Hematopoietic multipotent progenitor cell treated with erythropoietin and hydrocortisone succinate and interleukin-3 and kit ligand, for 17 days (in vitro differentiated cells): ENCODE results near the gene SCT.
A peak's percentile ranks its signal among the peaks of the same experiment; 100 is the strongest.
"Not testable (repeated sequence)": the region's sequence is repeated elsewhere in the genome, so short reads cannot be mapped to it uniquely, and the experiment has no call there.

Experiments used
- DNase-seq: peaks from one replicate; pipeline ENCODE4 v3.0.0-alpha.2; 2015; ENCODE audit warnings: low spot score

The SCT gene

GRCh38 chr11:626475-627307 lies at the start of gene SCT:
SCT (minus strand) TSS chr11:627181; CDS start chr11:627143, 38 bp downstream.
- DNase-seq, result no peak

GRCh38 chr11:674406-674805 lies 47.4 kb upstream of the SCT start:
- DNase-seq, result no peak

GRCh38 chr11:673866-674265 lies 46.9 kb upstream of the SCT start:
- no peak for DNase-seq

- peak; percentile 91 for DNase-seq
Measured at GRCh38 chr11:665704-666281, 38.8 kb upstream of the SCT start.

- no peak for DNase-seq
Measured at GRCh38 chr11:665062-665703, 38.2 kb upstream of the SCT start.

- DNase-seq, result peak; percentile 73
Measured at GRCh38 chr11:662689-663274, 35.8 kb upstream of the SCT start.

GRCh38 chr11:660681-661444 lies 33.9 kb upstream of the SCT start:
- DNase-seq, result no peak

GRCh38 chr11:660281-660680 lies 33.3 kb upstream of the SCT start:
- no peak for DNase-seq

- no peak for DNase-seq
Measured at GRCh38 chr11:659532-660085, 32.6 kb upstream of the SCT start.

- no peak for DNase-seq
Measured at GRCh38 chr11:657691-658126, 30.7 kb upstream of the SCT start.

- no peak for DNase-seq
Measured at GRCh38 chr11:656866-657265, 29.9 kb upstream of the SCT start.

GRCh38 chr11:656426-656825 lies 29.4 kb upstream of the SCT start:
- no peak for DNase-seq

GRCh38 chr11:655036-655726 lies 28.2 kb upstream of the SCT start:
- DNase-seq, result no peak

- not testable (repeated sequence) for DNase-seq
Measured at GRCh38 chr11:654444-654843, 27.5 kb upstream of the SCT start.

GRCh38 chr11:653837-654236 lies 26.9 kb upstream of the SCT start:
- no peak for DNase-seq

GRCh38 chr11:653136-653535 lies 26.2 kb upstream of the SCT start:
- DNase-seq, result not testable (repeated sequence)

- no peak for DNase-seq
Measured at GRCh38 chr11:650482-650881, 23.5 kb upstream of the SCT start.

- not testable (repeated sequence) for DNase-seq
Measured at GRCh38 chr11:647672-648158, 20.7 kb upstream of the SCT start.

- no peak for DNase-seq
Measured at GRCh38 chr11:646214-646613, 19.2 kb upstream of the SCT start.

- no peak for DNase-seq
Measured at GRCh38 chr11:645536-645935, 18.6 kb upstream of the SCT start.
